SU-DHL-6 (cell line): ENCODE results near the gene UBB.

Source experiments
- CTCF ChIP-seq: fragments of 200-600 bp; sonication (generic); IDR thresholded peaks from one replicate; pipeline ENCODE4 v1.5.1; 2017; ENCODE audit warnings: antibody characterized with exemption, mild to moderate bottlenecking, low read length, moderate library complexity; ENCODE audit not compliant: insufficient read depth, poor library complexity, severe bottlenecking
- EZH2phosphoT487 ChIP-seq: fragments of 200-600 bp; sonication (generic), shearing (Covaris generic); conservative IDR thresholded peaks from 2 replicates; pipeline ENCODE4 v1.6.1; 2018; ENCODE audit warnings: mild to moderate bottlenecking, antibody characterized with exemption, low read length, moderate library complexity, mixed read lengths

GRCh38 chr17:16338391-16338790, 42.5 kb upstream of the UBB start:
- TF ChIP-seq CTCF (no peak), EZH2phosphoT487 (no peak)
